Mesothelial cell of epicardium (in vitro differentiated cells): Measurements from ENCODE around the gene PIH1D2. TPM values are rescaled to one million over a fixed set of nuclear protein-coding genes. Genes with fewer than 3 reads are reported as not detected.

Experiments
- DNase-seq, 2 experiments: peaks; one replicate each; pipeline ENCODE4 v3.0.0; 2021; ENCODE audit warnings: low spot score in 2 of 2; ENCODE audit not compliant: unreplicated experiment in 2 of 2
- H3K27ac Mint-ChIP-seq: 2 replicates; pipeline ENCODE4 v1.8.0; 2021; ENCODE audit warnings: mixed read lengths
- H3K27me3 Mint-ChIP-seq: 2 replicates; pipeline ENCODE4 v1.8.0; 2021; ENCODE audit warnings: low read depth, mixed read lengths
- H3K36me3 Mint-ChIP-seq: 2 replicates; pipeline ENCODE4 v1.8.0; 2021; ENCODE audit warnings: mixed read lengths
- H3K4me1 Mint-ChIP-seq: 2 replicates; pipeline ENCODE4 v1.8.0; 2021; ENCODE audit warnings: mixed read lengths
- H3K4me3 Mint-ChIP-seq: 2 replicates; pipeline ENCODE4 v1.8.0; 2021; ENCODE audit warnings: mild to moderate bottlenecking, moderate library complexity, mixed read lengths
- H3K9me3 Mint-ChIP-seq: 2 replicates; pipeline ENCODE4 v1.8.0; 2021; ENCODE audit warnings: mixed read lengths
- total RNA-seq: library from RNA; stranded (reverse); gene quantifications from 3 replicates; pipeline ENCODE4 v1.2.1, GENCODE V29; 2021
- TF ChIP-seq, protein P1 (sequence below): fragments of 200-600 bp; sonication (generic); IDR thresholded peaks from one replicate; pipeline ENCODE4 v1.5.0; 2021; ENCODE audit warnings: antibody characterized with exemption; ENCODE audit not compliant: unreplicated experiment

PIH1D2 gene
- total RNA-seq, 1 donor from 2014 or later = 1.9 TPM

GRCh38 chr11:112024773-112025678 lies 48.8 kb downstream of the PIH1D2 start, which contains the start of gene DLAT:
TSS of gene DLAT (plus strand) at chr11:112025408. CDS start at chr11:112025473, 65 bp downstream.
- Mint-ChIP-seq H3K4me1 (peaks cover 21% of the 10 kb centered on the region), H3K27me3 (no peaks in the 10 kb centered on the region), H3K4me3 (peak within 1 kb of the TSS; percentile 99), H3K36me3 (peaks cover 22% of the 10 kb centered on the region), H3K9me3 (no peaks in the 10 kb centered on the region), H3K27ac (peak within 1 kb of the TSS; percentile 98)
- DNase-seq = peak; percentile 63 to 71
- TF ChIP-seq, protein P1, sequence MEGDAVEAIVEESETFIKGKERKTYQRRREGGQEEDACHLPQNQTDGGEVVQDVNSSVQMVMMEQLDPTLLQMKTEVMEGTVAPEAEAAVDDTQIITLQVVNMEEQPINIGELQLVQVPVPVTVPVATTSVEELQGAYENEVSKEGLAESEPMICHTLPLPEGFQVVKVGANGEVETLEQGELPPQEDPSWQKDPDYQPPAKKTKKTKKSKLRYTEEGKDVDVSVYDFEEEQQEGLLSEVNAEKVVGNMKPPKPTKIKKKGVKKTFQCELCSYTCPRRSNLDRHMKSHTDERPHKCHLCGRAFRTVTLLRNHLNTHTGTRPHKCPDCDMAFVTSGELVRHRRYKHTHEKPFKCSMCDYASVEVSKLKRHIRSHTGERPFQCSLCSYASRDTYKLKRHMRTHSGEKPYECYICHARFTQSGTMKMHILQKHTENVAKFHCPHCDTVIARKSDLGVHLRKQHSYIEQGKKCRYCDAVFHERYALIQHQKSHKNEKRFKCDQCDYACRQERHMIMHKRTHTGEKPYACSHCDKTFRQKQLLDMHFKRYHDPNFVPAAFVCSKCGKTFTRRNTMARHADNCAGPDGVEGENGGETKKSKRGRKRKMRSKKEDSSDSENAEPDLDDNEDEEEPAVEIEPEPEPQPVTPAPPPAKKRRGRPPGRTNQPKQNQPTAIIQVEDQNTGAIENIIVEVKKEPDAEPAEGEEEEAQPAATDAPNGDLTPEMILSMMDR = no peak

GRCh38 chr11:112024178-112024772 lies 49.5 kb downstream of the PIH1D2 start:
- peaks cover 21% of the 10 kb centered on the region for H3K4me1 Mint-ChIP-seq
- H3K4me3 Mint-ChIP-seq = peak overlapping the region; percentile 99
- TF ChIP-seq, protein P1 = no peak
- DNase-seq = no peak
- H3K27ac Mint-ChIP-seq = peak overlapping the region; percentile 98
- peaks cover 21% of the 10 kb centered on the region for H3K36me3 Mint-ChIP-seq
- no peaks in the 10 kb centered on the region for H3K9me3 Mint-ChIP-seq
- no peaks in the 10 kb centered on the region for H3K27me3 Mint-ChIP-seq

GRCh38 chr11:112023104-112023503 lies 50.7 kb downstream of the PIH1D2 start:
- Mint-ChIP-seq H3K36me3 (peaks cover 16% of the 10 kb centered on the region), H3K27me3 (no peaks in the 10 kb centered on the region), H3K4me3 (no peak overlapping the region), H3K27ac (peak overlapping the region; percentile 14), H3K9me3 (no peaks in the 10 kb centered on the region), H3K4me1 (peaks cover 21% of the 10 kb centered on the region)
- DNase-seq = no peak
- TF ChIP-seq, protein P1 = no peak

GRCh38 chr11:112019066-112019465 lies 54.8 kb downstream of the PIH1D2 start:
- Mint-ChIP-seq H3K4me3 (no peak overlapping the region), H3K4me1 (peaks cover 6% of the 10 kb centered on the region), H3K9me3 (no peaks in the 10 kb centered on the region), H3K27ac (no peak overlapping the region), H3K36me3 (peaks cover 16% of the 10 kb centered on the region), H3K27me3 (no peaks in the 10 kb centered on the region)
- no peak for DNase-seq
- TF ChIP-seq, protein P1 = no peak

Other genes with a start within 250 kb of the PIH1D2 start
- gene ALG9, start 202.4 kb downstream of the PIH1D2 start, total RNA-seq = 48.5 to 51.9 TPM (median 50.6 TPM) in 3 replicates
- gene FDXACB1, start 194.9 kb downstream of the PIH1D2 start, total RNA-seq = 2.9 to 3.5 TPM (median 3.2 TPM) in 3 replicates
- 31.2 to 35.9 TPM (median 34.0 TPM) in 3 replicates for gene CFAP68, start 194.5 kb downstream of the PIH1D2 start, total RNA-seq
- gene CRYAB, start 162.2 kb downstream of the PIH1D2 start, total RNA-seq = 0.49 to 0.74 TPM (median 0.63 TPM) in 3 replicates
- 0.22 to 0.51 TPM (median 0.27 TPM) in 3 replicates for gene HSPB2, start 161.3 kb downstream of the PIH1D2 start, total RNA-seq
- 6.9 to 7.9 TPM (median 7.9 TPM) in 3 replicates for gene C11orf52, start 155.1 kb downstream of the PIH1D2 start, total RNA-seq
- gene DIXDC1, start 136.7 kb downstream of the PIH1D2 start, total RNA-seq = 20.0 to 21.2 TPM (median 20.3 TPM) in 3 replicates
- gene DLAT, start 48.6 kb downstream of the PIH1D2 start, total RNA-seq = 23.8 to 26.5 TPM (median 25.0 TPM) in 3 replicates
- gene NKAPD1, start 282 bp upstream of the PIH1D2 start, total RNA-seq = 23.3 to 28.0 TPM (median 26.3 TPM) in 3 replicates
- gene TIMM8B, start 12.7 kb upstream of the PIH1D2 start, total RNA-seq = 48.8 to 51.9 TPM (median 51.5 TPM) in 3 replicates
- 44.4 to 48.6 TPM (median 47.3 TPM) in 3 replicates for gene SDHD, start 12.9 kb upstream of the PIH1D2 start, total RNA-seq
- 0.24 to 0.31 TPM (median 0.29 TPM) in 3 replicates for gene IL18, start 90.1 kb upstream of the PIH1D2 start, total RNA-seq
- 0.36 to 0.65 TPM in 2 of 3 replicates, not detected in the other for gene TEX12, start 93.4 kb upstream of the PIH1D2 start, total RNA-seq
- 38.2 to 43.4 TPM (median 38.9 TPM) in 3 replicates for gene BCO2, start 101.5 kb upstream of the PIH1D2 start, total RNA-seq
- 54.9 to 59.3 TPM (median 56.2 TPM) in 3 replicates for gene PTS, start 152.4 kb upstream of the PIH1D2 start, total RNA-seq
- gene PLET1, start 186.8 kb upstream of the PIH1D2 start, total RNA-seq = not detected in 3 replicates